Epithelial cell of esophagus (primary cell): Measurements from ENCODE around the gene HDAC4.
A peak's percentile ranks its signal among the peaks of the same experiment; 100 is the strongest.

Source experiments
- DNase-seq: peaks from one replicate; pipeline ENCODE4 v3.0.0; 2010; ENCODE audit warnings: low read depth
- H3K4me3 ChIP-seq: 2 replicates; pipeline ENCODE4 v1.5.1; 2011; ENCODE audit warnings: mild to moderate bottlenecking, low read length, control low read depth
- CTCF ChIP-seq: IDR thresholded peaks from 2 replicates; pipeline ENCODE4 v1.5.1; 2011; ENCODE audit warnings: low read depth, mild to moderate bottlenecking, low read length, control low read depth, inconsistent platforms; ENCODE audit not compliant: insufficient read depth; ENCODE audit errors: missing control alignments

HDAC4 gene

GRCh38 chr2:239355139-239355538 is 45.7 kb downstream of the HDAC4 start:
- no peak for DNase-seq
- no peak for TF ChIP-seq CTCF
- H3K4me3 ChIP-seq = no peak overlapping the region

- H3K4me3 ChIP-seq = no peak overlapping the region
- no peak for DNase-seq
- no peak for TF ChIP-seq CTCF
Measured at GRCh38 chr2:239354791-239355136, 46.1 kb downstream of the HDAC4 start.

- no peak for TF ChIP-seq CTCF
- H3K4me3 ChIP-seq = no peak overlapping the region
- no peak for DNase-seq
Measured at GRCh38 chr2:239354132-239354790, 46.6 kb downstream of the HDAC4 start.

- H3K4me3 ChIP-seq = no peak overlapping the region
- DNase-seq = no peak
- TF ChIP-seq CTCF = no peak
Measured at GRCh38 chr2:239353692-239354091, 47.1 kb downstream of the HDAC4 start.

GRCh38 chr2:239351687-239352086 is 49.1 kb downstream of the HDAC4 start:
- no peak for DNase-seq
- no peak overlapping the region for H3K4me3 ChIP-seq
- TF ChIP-seq CTCF = no peak

- peak; percentile 76 for DNase-seq
- no peak for TF ChIP-seq CTCF
- H3K4me3 ChIP-seq = no peak overlapping the region
Measured at GRCh38 chr2:239349453-239350135, 51.2 kb downstream of the HDAC4 start.
